HepG2 (cell line): ENCODE results near the gene UBAP1L. TPM values are rescaled to one million over a fixed set of nuclear protein-coding genes. Genes with fewer than 3 reads are reported as not detected.
A peak's percentile ranks its signal among the peaks of the same experiment; 100 is the strongest.

ENCODE experiments used
- ARNT2 ChIP-seq: sonication (generic); formaldehyde crosslinking; IDR thresholded peaks from 2 replicates; pipeline ENCODE4 v1.8.0; 2022; ENCODE audit warnings: mild to moderate bottlenecking, low read depth, missing genetic modification reagents, moderate library complexity
- CBX5 ChIP-seq: sonication (generic); formaldehyde crosslinking; IDR thresholded peaks from 2 replicates; pipeline ENCODE4 v1.4.0; 2020; ENCODE audit warnings: missing genetic modification reagents, borderline replicate concordance
- CEBPB ChIP-seq: IDR thresholded peaks from 2 replicates; pipeline ENCODE4 v1.6.1; 2011; ENCODE audit warnings: low read depth, low read length, improper control_type of control experiment, borderline replicate concordance
- DPF2 ChIP-seq: sonication (generic); formaldehyde crosslinking; IDR thresholded peaks from 2 replicates; pipeline ENCODE4 v1.4.0; 2020; ENCODE audit warnings: mild to moderate bottlenecking, low read depth, missing genetic modification reagents, borderline replicate concordance
- FOXP4 ChIP-seq: sonication (generic); formaldehyde crosslinking; IDR thresholded peaks from 2 replicates; pipeline ENCODE4 v1.4.0; 2020; ENCODE audit warnings: missing genetic modification reagents
- KDM4B ChIP-seq: sonication (generic); formaldehyde crosslinking; IDR thresholded peaks from 2 replicates; pipeline ENCODE4 v1.4.0; 2020; ENCODE audit warnings: missing genetic modification reagents
- MAZ ChIP-seq, 2 experiments: sonication (generic) in 1 of 2; formaldehyde crosslinking in 1 of 2; IDR thresholded peaks; 2 replicates each; pipeline versions ENCODE4 v1.5.0 to v1.6.1; 2012 to 2020; ENCODE audit warnings: low read depth in 2 of 2, mild to moderate bottlenecking in 2 of 2, borderline replicate concordance in 1 of 2, improper control_type of control experiment in 1 of 2, low read length in 1 of 2, missing genetic modification reagents in 1 of 2, moderate library complexity in 1 of 2
- NR3C1 ChIP-seq: sonication (generic); formaldehyde crosslinking; IDR thresholded peaks from 2 replicates; pipeline ENCODE4 v1.4.0; 2020; ENCODE audit warnings: missing genetic modification reagents
- POGK ChIP-seq: sonication (generic); formaldehyde crosslinking; conservative IDR thresholded peaks from 2 replicates; pipeline ENCODE4 v1.8.0; 2022; ENCODE audit warnings: mild to moderate bottlenecking, moderate library complexity, missing genetic modification reagents
- PPARG ChIP-seq: conservative IDR thresholded peaks from 2 replicates; pipeline ENCODE4 v1.6.1; 2016; ENCODE audit warnings: missing biosample characterization, missing genetic modification reagents
- RFX3 ChIP-seq: IDR thresholded peaks from 2 replicates; pipeline ENCODE4 v1.6.1; 2016; ENCODE audit warnings: missing biosample characterization, missing genetic modification reagents
- SKI ChIP-seq: fragments of 450-650 bp; IDR thresholded peaks from one replicate; pipeline ENCODE4 v1.6.1; 2018; ENCODE audit warnings: mild to moderate bottlenecking; ENCODE audit not compliant: partially characterized antibody
- USF2 ChIP-seq, 2 experiments: sonication (generic) in 1 of 2; formaldehyde crosslinking in 1 of 2; IDR thresholded peaks; 2 replicates each; pipeline versions ENCODE4 v1.5.1 to v1.6.1; 2011 to 2020; ENCODE audit warnings: borderline replicate concordance in 1 of 2, low read depth in 1 of 2, low read length in 1 of 2, mild to moderate bottlenecking in 1 of 2, missing genetic modification reagents in 1 of 2, moderate library complexity in 1 of 2
- YY1 ChIP-seq: IDR thresholded peaks from 2 replicates; pipeline ENCODE4 v1.6.1; 2011; ENCODE audit warnings: low read length, low read depth, moderate library complexity, mild to moderate bottlenecking; ENCODE audit not compliant: insufficient read depth, insufficient replicate concordance
- ZNF121 ChIP-seq: sonication (generic); formaldehyde crosslinking; IDR thresholded peaks from 2 replicates; pipeline ENCODE4 v1.5.0; 2020; ENCODE audit warnings: mild to moderate bottlenecking, missing genetic modification reagents
- ZNF256 ChIP-seq: sonication (generic); formaldehyde crosslinking; conservative IDR thresholded peaks from 2 replicates; pipeline ENCODE4 v1.4.0; 2020; ENCODE audit warnings: missing genetic modification reagents
- ZNF747 ChIP-seq: sonication (generic); formaldehyde crosslinking; IDR thresholded peaks from 2 replicates; pipeline ENCODE4 v1.8.1; 2023; ENCODE audit warnings: missing genetic modification reagents, mild to moderate bottlenecking, borderline replicate concordance
- polyA plus RNA-seq, 8 experiments: library from polyadenylated mRNA; depleted of rRNA in 3 of 8; stranded (reverse) in 7 of 8; unstranded in 1 of 8; fragments of >200 nt; fragmentation: Illumina TruSeq in 4 of 8; extraction: Trizol in 4 of 8; gene quantifications; 2 replicates each; pipeline versions ENCODE4 v1.2.1 to v1.2.3, GENCODE V29; 2011 to 2016; ENCODE audit warnings: low read depth in 4 of 8, missing spikeins in 1 of 8, mixed read lengths in 1 of 8; ENCODE audit not compliant: insufficient read depth in 1 of 8
- total RNA-seq, 5 experiments: library from RNA; depleted of rRNA; stranded (reverse); fragments of >200 nt; fragmentation: Illumina TruSeq; extraction: Trizol; gene quantifications; 2 replicates each; pipeline ENCODE4 v1.2.3, GENCODE V29; 2016; ENCODE audit warnings: low read depth in 1 of 5
- TF ChIP-seq, protein P1 (sequence below): sonication (generic); formaldehyde crosslinking; IDR thresholded peaks from 2 replicates; pipeline ENCODE4 v1.4.0; 2020; ENCODE audit warnings: missing genetic modification reagents, mild to moderate bottlenecking, borderline replicate concordance

The UBAP1L gene
- total and polyA plus RNA-seq, 2 of the 13 experiments (the other 11 are each of a cell fraction or from before 2014, with no cell fraction given), result 0.86 to 1.4 TPM

DNA sequence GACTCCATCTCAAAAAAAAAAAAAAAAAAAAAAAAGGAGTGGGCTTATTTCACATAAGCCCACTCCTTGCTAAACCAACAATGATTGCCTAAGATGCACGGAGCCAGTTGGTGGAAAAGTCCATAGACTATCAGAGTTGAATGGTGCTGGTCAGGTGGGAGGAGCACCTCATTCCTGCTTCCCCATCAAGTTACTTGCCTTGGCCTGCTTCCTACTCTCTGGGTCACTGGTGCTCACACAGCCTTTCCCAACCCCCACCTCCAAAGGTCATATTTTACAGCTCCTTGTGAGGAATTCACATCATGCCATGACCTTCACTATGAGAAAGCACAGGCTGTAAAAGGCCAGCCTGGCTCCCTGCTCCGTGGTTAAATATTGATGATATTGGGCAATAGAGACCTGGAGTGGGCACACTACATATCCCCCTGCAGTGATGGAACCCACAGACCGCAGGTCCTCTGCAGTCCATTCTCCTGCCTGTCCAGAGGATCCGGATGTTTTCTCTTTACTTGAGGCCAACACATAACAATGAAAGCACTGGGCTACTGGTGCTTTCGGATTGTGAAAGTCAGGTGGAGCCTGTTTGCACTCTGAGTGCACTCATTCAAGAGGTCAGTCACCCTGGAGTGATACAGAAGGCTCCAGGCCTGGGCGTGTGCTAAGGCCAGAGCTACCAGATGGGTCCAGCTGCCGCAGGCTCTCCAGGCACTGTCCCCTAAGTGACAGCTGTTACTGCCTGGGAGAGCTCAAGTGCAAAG lies 70.1 kb downstream of the UBAP1L start, which contains the start of gene SLC51B (continued):
- no peak for TF ChIP-seq ZNF256 (CRISPR knock-in tag)
- TF ChIP-seq ARNT2 (CRISPR knock-in tag), result no peak
- 0 out of 2 replicates have a peak, but pooled peaks have one; percentile 37 for TF ChIP-seq ZNF121 (CRISPR knock-in tag)
- peak; percentile 65; the same call in 1 of the 2 replicates for TF ChIP-seq KDM4B
- TF ChIP-seq ZNF747 (CRISPR knock-in tag), result peak; percentile 82; the same call in 1 of the 2 replicates
- peak; percentile 42; the same call in 1 of the 2 replicates for TF ChIP-seq USF2 (IDR thresholded peaks at IDR 0.05; ENCODE audit: low read depth, low read length)
- no peak for TF ChIP-seq USF2 (CRISPR knock-in tag; IDR thresholded peaks at IDR 0.05; ENCODE audit: borderline replicate concordance)
- peak; percentile 85 for TF ChIP-seq PPARG (CRISPR knock-in tag)
- TF ChIP-seq NR3C1 (CRISPR knock-in tag), result no peak
- peak; percentile 92 for TF ChIP-seq CEBPB
- peak; percentile 76 for TF ChIP-seq SKI
- TF ChIP-seq RFX3 (CRISPR knock-in tag), result no peak
- TF ChIP-seq MAZ (IDR thresholded peaks at IDR 0.05; ENCODE audit: borderline replicate concordance, low read depth, low read length), result no peak
- peak; percentile 37; the same call in 1 of the 2 replicates for TF ChIP-seq MAZ (CRISPR knock-in tag; IDR thresholded peaks at IDR 0.05; ENCODE audit: low read depth)
- TF ChIP-seq CBX5 (CRISPR knock-in tag), result peak; percentile 88; the same call in 1 of the 2 replicates
- TF ChIP-seq, protein P1, sequence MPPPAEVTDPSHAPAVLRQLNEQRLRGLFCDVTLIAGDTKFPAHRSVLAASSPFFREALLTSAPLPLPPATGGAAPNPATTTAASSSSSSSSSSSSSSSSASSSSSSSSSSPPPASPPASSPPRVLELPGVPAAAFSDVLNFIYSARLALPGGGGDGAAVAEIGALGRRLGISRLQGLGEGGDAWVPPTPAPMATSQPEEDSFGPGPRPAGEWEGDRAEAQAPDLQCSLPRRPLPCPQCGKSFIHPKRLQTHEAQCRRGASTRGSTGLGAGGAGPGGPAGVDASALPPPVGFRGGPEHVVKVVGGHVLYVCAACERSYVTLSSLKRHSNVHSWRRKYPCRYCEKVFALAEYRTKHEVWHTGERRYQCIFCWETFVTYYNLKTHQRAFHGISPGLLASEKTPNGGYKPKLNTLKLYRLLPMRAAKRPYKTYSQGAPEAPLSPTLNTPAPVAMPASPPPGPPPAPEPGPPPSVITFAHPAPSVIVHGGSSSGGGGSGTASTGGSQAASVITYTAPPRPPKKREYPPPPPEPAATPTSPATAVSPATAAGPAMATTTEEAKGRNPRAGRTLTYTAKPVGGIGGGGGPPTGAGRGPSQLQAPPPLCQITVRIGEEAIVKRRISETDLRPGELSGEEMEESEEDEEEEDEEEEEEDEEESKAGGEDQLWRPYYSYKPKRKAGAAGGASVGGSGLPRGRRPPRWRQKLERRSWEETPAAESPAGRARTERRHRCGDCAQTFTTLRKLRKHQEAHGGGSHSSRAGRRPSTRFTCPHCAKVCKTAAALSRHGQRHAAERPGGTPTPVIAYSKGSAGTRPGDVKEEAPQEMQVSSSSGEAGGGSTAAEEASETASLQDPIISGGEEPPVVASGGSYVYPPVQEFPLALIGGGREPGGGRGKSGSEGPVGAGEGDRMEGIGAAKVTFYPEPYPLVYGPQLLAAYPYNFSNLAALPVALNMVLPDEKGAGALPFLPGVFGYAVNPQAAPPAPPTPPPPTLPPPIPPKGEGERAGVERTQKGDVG, result no peak
- peak; percentile 81; the same call in 1 of the 2 replicates for TF ChIP-seq DPF2 (CRISPR knock-in tag)
- TF ChIP-seq YY1, result peak; percentile 21
- TF ChIP-seq FOXP4 (CRISPR knock-in tag), result peak; percentile 96
- TF ChIP-seq POGK (CRISPR knock-in tag), result peak; percentile 67
